ENCODE measurements around the gene CYB5RL. TPM values are rescaled to one million over a fixed set of nuclear protein-coding genes. Genes with fewer than 3 reads are reported as not detected.

CYB5RL gene, protein sequence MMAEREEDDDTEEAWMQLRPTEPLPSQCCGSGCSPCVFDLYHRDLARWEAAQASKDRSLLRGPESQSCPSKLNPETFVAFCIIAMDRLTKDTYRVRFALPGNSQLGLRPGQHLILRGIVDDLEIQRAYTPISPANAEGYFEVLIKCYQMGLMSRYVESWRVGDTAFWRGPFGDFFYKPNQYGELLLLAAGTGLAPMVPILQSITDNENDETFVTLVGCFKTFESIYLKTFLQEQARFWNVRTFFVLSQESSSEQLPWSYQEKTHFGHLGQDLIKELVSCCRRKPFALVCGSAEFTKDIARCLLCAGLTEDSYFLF
- 4.2 and 6.2 TPM in 2 replicates for total RNA-seq

DNA sequence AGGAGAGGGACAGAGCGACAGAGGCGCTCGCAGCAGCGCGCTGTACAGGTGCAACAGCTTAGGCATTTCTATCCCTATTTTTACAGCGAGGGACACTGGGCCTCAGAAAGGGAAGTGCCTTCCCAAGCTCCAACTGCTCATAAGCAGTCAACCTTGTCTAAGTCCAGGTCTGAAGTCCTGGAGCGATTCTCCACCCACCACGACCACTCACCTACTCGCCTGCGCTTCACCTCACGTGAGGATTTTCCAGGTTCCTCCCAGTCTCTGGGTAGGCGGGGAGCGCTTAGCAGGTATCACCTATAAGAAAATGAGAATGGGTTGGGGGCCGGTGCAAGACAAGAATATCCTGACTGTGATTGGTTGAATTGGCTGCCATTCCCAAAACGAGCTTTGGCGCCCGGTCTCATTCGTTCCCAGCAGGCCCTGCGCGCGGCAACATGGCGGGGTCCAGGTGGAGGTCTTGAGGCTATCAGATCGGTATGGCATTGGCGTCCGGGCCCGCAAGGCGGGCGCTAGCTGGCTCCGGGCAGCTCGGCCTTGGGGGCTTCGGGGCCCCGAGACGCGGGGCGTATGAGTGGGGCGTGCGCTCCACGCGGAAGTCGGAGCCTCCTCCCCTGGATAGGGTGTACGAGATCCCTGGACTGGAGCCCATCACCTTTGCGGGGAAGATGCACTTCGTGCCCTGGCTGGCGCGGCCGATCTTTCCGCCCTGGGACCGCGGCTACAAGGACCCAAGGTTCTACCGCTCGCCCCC, at the start of gene CYB5RL, which contains the start of gene MRPL37:
TSS of gene CYB5RL (minus strand) at position 266 of the 754 bp plus-strand sequence. CDS start 4,414 bp downstream, outside the sequence.
TSS of gene MRPL37 (plus strand) at position 403 of the 754 bp plus-strand sequence. CDS start at position 480, 77 bp downstream.

GRCh38 chr1:54152696-54153095, 47.1 kb downstream of the CYB5RL start, which contains the start of gene CDCP2:
Gene CDCP2, minus strand, starts transcription at chr1:54153000. Its CDS starts 78 bp downstream, at chr1:54152922.

Other genes with a start within 250 kb of the CYB5RL start
- not detected in 2 replicates for gene LDLRAD1, start 181.8 kb downstream of the CYB5RL start, total RNA-seq
- 62.4 and 136 TPM in 2 replicates for gene TMEM59, start 146.8 kb downstream of the CYB5RL start, total RNA-seq
- gene TCEANC2, start 146.4 kb downstream of the CYB5RL start, total RNA-seq: 2.0 and 2.6 TPM in 2 replicates
- not detected in 2 replicates for gene CDCP2, start 47.0 kb downstream of the CYB5RL start, total RNA-seq
- 118 and 176 TPM in 2 replicates for gene MRPL37, start 137 bp upstream of the CYB5RL start, total RNA-seq
- gene SSBP3, start 206.4 kb upstream of the CYB5RL start, total RNA-seq: 19.4 and 38.9 TPM in 2 replicates

All from mesangial cell (primary cell).